AG04450 (cell line): ENCODE data around the gene CFAP43. TPM values are rescaled to one million over a fixed set of nuclear protein-coding genes. Genes with fewer than 3 reads are reported as not detected.

Experiments used
- CTCF ChIA-PET: fragments of 300-600, 350-600 bp; formaldehyde crosslinking; extraction: SDS; loops from one replicate; lab custom pipeline; 2022; ENCODE audit warnings: antibody characterized with exemption, inconsistent platforms; lab: Charles Lee
- POLR2A ChIA-PET: fragments of 350-600 bp; formaldehyde crosslinking; extraction: SDS; loops from one replicate; lab custom pipeline; 2021; ENCODE audit warnings: antibody characterized with exemption, inconsistent platforms; lab: Yijun Ruan, JAX
- DNase-seq: peaks from one replicate; pipeline ENCODE4 v3.0.0-alpha.2; 2011; ENCODE audit warnings: low read depth, low spot score
- H3K27ac ChIP-seq: one replicate; pipeline ENCODE4 v1.5.1; 2012; ENCODE audit warnings: low read depth, low read length, control low read depth
- H3K27me3 ChIP-seq: one replicate; pipeline ENCODE4 v1.6.0; 2012; ENCODE audit warnings: low read length; ENCODE audit not compliant: control insufficient read depth, insufficient read depth
- H3K4me3 ChIP-seq: 2 replicates; pipeline ENCODE4 v1.5.1; 2011; ENCODE audit warnings: mild to moderate bottlenecking, low read depth, low read length, control low read depth
- H3K9me3 ChIP-seq: 2 replicates; pipeline ENCODE4 v1.5.1; 2012; ENCODE audit warnings: low read length; ENCODE audit not compliant: control insufficient read depth, insufficient read depth
- polyA plus RNA-seq: library from polyadenylated mRNA; depleted of rRNA; stranded (reverse); fragments of >200 nt; gene quantifications from 2 replicates; pipeline ENCODE4 v1.2.3, GENCODE V29; 2011
- TF ChIP-seq, protein P1 (sequence below): IDR thresholded peaks from 2 replicates; pipeline ENCODE4 v1.5.1; 2011; ENCODE audit warnings: low read depth, low read length, control low read depth, inconsistent platforms

The CFAP43 gene
- polyA plus RNA-seq, 1 experiment, result 0.07 TPM

- CTCF ChIA-PET, result interaction anchor here (2.1 kb wide), 1 partner anchor 21 kb away, joined by 18 read pairs; the partner anchor contains the start of gene SFR1
- Histone ChIP-seq H3K4me3 (no peak overlapping the region), H3K27me3 (no peaks in the 10 kb centered on the region), H3K9me3 (peaks cover 2% of the 10 kb centered on the region; the same call in 1 of the 2 replicates), H3K27ac (no peak overlapping the region)
- POLR2A ChIA-PET, result no interaction called here
- DNase-seq, result no peak
- TF ChIP-seq, protein P1, sequence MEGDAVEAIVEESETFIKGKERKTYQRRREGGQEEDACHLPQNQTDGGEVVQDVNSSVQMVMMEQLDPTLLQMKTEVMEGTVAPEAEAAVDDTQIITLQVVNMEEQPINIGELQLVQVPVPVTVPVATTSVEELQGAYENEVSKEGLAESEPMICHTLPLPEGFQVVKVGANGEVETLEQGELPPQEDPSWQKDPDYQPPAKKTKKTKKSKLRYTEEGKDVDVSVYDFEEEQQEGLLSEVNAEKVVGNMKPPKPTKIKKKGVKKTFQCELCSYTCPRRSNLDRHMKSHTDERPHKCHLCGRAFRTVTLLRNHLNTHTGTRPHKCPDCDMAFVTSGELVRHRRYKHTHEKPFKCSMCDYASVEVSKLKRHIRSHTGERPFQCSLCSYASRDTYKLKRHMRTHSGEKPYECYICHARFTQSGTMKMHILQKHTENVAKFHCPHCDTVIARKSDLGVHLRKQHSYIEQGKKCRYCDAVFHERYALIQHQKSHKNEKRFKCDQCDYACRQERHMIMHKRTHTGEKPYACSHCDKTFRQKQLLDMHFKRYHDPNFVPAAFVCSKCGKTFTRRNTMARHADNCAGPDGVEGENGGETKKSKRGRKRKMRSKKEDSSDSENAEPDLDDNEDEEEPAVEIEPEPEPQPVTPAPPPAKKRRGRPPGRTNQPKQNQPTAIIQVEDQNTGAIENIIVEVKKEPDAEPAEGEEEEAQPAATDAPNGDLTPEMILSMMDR, result no peak
Observed at GRCh38 chr10:104100795-104101194, 131.4 kb downstream of the CFAP43 start.

GRCh38 chr10:104099941-104100340 is 132.2 kb downstream of the CFAP43 start:
- TF ChIP-seq, protein P1, result no peak
- DNase-seq, result no peak
- no peak overlapping the region for H3K4me3 ChIP-seq
- no peaks in the 10 kb centered on the region for H3K27me3 ChIP-seq
- H3K27ac ChIP-seq, result no peak overlapping the region
- ChIA-PET POLR2A (no interaction called here), CTCF (interaction anchor here (2.1 kb wide), 1 partner anchor 22 kb away, joined by 18 read pairs; the partner anchor contains the start of gene SFR1)
- peaks cover 2% of the 10 kb centered on the region; the same call in 1 of the 2 replicates for H3K9me3 ChIP-seq

GRCh38 chr10:104099269-104099668 is 132.9 kb downstream of the CFAP43 start:
- no peak overlapping the region for H3K27ac ChIP-seq
- H3K9me3 ChIP-seq, result peaks cover 2% of the 10 kb centered on the region; the same call in 1 of the 2 replicates
- ChIA-PET CTCF (interaction anchor here (2.1 kb wide), 1 partner anchor 22 kb away, joined by 18 read pairs; the partner anchor contains the start of gene SFR1), POLR2A (no interaction called here)
- TF ChIP-seq, protein P1, result no peak
- DNase-seq, result no peak
- H3K27me3 ChIP-seq, result no peaks in the 10 kb centered on the region
- H3K4me3 ChIP-seq, result no peak overlapping the region

- TF ChIP-seq, protein P1, result no peak
- ChIA-PET CTCF (interaction anchor here (0.7 kb wide), 1 partner anchor 16 kb away, joined by 5 read pairs; no protein-coding TSS in a partner anchor), POLR2A (no interaction called here)
- Histone ChIP-seq H3K27me3 (no peaks in the 10 kb centered on the region), H3K27ac (no peak overlapping the region), H3K9me3 (peaks cover 2% of the 10 kb centered on the region), H3K4me3 (no peak overlapping the region)
- DNase-seq, result no peak
Observed at GRCh38 chr10:104098358-104098925, 133.7 kb downstream of the CFAP43 start.

GRCh38 chr10:104096692-104097091 is 135.5 kb downstream of the CFAP43 start:
- Histone ChIP-seq H3K9me3 (peaks cover 2% of the 10 kb centered on the region), H3K27ac (no peak overlapping the region), H3K27me3 (no peaks in the 10 kb centered on the region), H3K4me3 (no peak overlapping the region)
- TF ChIP-seq, protein P1, result no peak
- POLR2A ChIA-PET, result no interaction called here
- DNase-seq, result no peak
- CTCF ChIA-PET, result no interaction called here
